ENCODE data around the gene SUCLG2. TPM values are rescaled to one million over a fixed set of nuclear protein-coding genes. Genes with fewer than 3 reads are reported as not detected.
A peak's percentile ranks its signal among the peaks of the same experiment; 100 is the strongest.

SUCLG2 gene
- total RNA-seq, 1 donor from 2014 or later = 20.8 TPM

DNA sequence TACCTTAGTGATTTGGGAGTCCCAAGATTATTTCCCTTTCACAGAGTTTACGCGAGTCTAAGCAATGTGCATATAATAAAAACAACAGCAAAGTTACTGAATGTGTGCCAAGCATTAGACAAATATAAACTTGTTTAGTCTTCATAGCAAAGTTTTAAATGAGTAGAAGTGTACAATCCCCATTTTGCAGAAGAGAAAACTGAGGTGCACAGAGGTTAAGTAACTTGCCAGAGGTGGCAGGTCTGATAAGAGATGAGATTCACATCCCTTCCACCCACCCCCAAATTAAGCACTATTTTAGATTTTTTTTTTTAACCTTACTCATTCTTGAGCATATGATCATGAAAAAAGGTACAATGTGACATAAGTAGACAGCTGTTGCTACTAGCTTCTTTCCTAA, 2.2 kb upstream of the SUCLG2 start:
- no peak for FAIRE-seq
- Histone ChIP-seq H3K9me3 (ENCODE audit: insufficient read depth, low read depth, low read length) (no peaks in the 10 kb centered on the region), H4K20me1 (ENCODE audit: insufficient read depth, low read length) (no peaks in the 10 kb centered on the region), H3K79me2 (ENCODE audit: insufficient read depth, low read length) (peaks cover 22% of the 10 kb centered on the region), H3K36me3 (ENCODE audit: insufficient read depth, low read length) (no peaks in the 10 kb centered on the region), H3K4me2 (ENCODE audit: low read length) (no peak overlapping the region), H3K27me3 (ENCODE audit: insufficient read depth, low read length) (no peaks in the 10 kb centered on the region), H3K4me1 (ENCODE audit: insufficient read depth, low read length) (peaks cover 10% of the 10 kb centered on the region), H3K27ac (ENCODE audit: low read depth, low read length) (no peak overlapping the region), H3K4me3 (ENCODE audit: insufficient read depth, low read depth, low read length) (no peak overlapping the region), H2AFZ (ENCODE audit: low read depth, low read length) (no peak overlapping the region), H3K9ac (ENCODE audit: low read length) (no peak overlapping the region)
- Mint-ChIP-seq H3K9me3 (ENCODE audit: unreplicated experiment) (peaks cover 3% of the 10 kb centered on the region), H3K4me3 (ENCODE audit: unreplicated experiment) (no peak overlapping the region), H3K27ac (ENCODE audit: unreplicated experiment) (no peak overlapping the region), H3K4me1 (ENCODE audit: low read depth, unreplicated experiment) (peaks cover 6% of the 10 kb centered on the region), H3K27me3 (ENCODE audit: low read depth, unreplicated experiment) (no peaks in the 10 kb centered on the region), H3K36me3 (ENCODE audit: low read depth, unreplicated experiment) (peaks cover 2% of the 10 kb centered on the region)
- TF ChIP-seq CTCF (IDR thresholded peaks at IDR 0.05; ENCODE audit: insufficient read depth, low read depth, low read length) (no peak), EZH2 (IDR thresholded peaks at IDR 0.05; ENCODE audit: insufficient read depth, low read length) (no peak)
- DNase-seq (ENCODE audit: low read depth) = no peak

DNA sequence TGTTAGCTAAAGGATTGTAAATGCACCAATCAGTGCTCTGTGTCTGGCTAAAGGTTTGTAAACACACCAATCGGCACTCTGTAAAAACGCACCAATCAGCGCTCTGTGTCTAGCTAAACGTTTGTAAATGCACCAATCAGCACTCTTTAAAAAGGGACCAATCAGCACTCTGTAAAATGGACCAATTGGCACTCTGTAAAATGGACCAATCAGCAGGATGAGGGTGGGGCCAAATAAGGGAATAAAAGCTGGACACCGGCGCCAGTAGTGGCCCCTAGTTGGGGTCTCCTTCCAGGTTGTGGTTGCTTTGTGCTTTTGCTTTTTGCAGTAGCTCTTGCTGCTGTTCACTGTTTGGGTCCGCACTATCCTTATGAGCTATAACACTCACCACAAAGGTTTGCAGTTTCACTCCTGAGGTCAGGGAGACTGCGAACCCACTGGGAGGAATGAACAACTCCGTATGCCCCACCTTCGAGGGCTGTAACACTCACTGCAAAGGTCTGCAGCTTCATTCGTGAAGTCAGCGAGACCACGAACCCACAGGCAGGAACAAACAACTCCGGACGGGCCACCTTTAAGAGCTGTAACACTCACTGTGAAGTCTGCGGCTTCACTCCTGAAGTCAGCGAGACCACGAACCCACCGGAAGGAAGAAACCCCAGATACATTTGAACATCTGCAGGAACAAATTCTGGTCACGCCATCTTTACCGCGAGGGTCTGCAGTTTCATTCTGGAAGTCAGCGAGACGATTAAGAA, 1.1 kb upstream of the SUCLG2 start:
- H3K79me2 ChIP-seq (ENCODE audit: insufficient read depth, low read length) = peaks cover 30% of the 10 kb centered on the region
- no peak for FAIRE-seq
- H3K4me2 ChIP-seq (ENCODE audit: low read length) = peak overlapping the region; percentile 86
- no peak overlapping the region for H3K9ac ChIP-seq (ENCODE audit: low read length)
- peaks cover 2% of the 10 kb centered on the region for H3K36me3 Mint-ChIP-seq (ENCODE audit: low read depth, unreplicated experiment)
- no peaks in the 10 kb centered on the region for H3K27me3 Mint-ChIP-seq (ENCODE audit: low read depth, unreplicated experiment)
- H3K4me3 Mint-ChIP-seq (ENCODE audit: unreplicated experiment) = peak overlapping the region; percentile 83
- peak overlapping the region; percentile 100 for H2AFZ ChIP-seq (ENCODE audit: low read depth, low read length)
- H3K4me1 Mint-ChIP-seq (ENCODE audit: low read depth, unreplicated experiment) = peaks cover 6% of the 10 kb centered on the region
- H3K36me3 ChIP-seq (ENCODE audit: insufficient read depth, low read length) = no peaks in the 10 kb centered on the region
- H4K20me1 ChIP-seq (ENCODE audit: insufficient read depth, low read length) = no peaks in the 10 kb centered on the region
- H3K9me3 Mint-ChIP-seq (ENCODE audit: unreplicated experiment) = peaks cover 3% of the 10 kb centered on the region
- no peak overlapping the region for H3K4me3 ChIP-seq (ENCODE audit: insufficient read depth, low read depth, low read length)
- no peak overlapping the region for H3K27ac Mint-ChIP-seq (ENCODE audit: unreplicated experiment)
- no peak overlapping the region for H3K27ac ChIP-seq (ENCODE audit: low read depth, low read length)
- TF ChIP-seq CTCF (IDR thresholded peaks at IDR 0.05; ENCODE audit: insufficient read depth, low read depth, low read length) = no peak
- no peak for TF ChIP-seq EZH2 (IDR thresholded peaks at IDR 0.05; ENCODE audit: insufficient read depth, low read length)
- no peaks in the 10 kb centered on the region for H3K9me3 ChIP-seq (ENCODE audit: insufficient read depth, low read depth, low read length)
- no peak for DNase-seq (ENCODE audit: low read depth)
- no peaks in the 10 kb centered on the region for H3K27me3 ChIP-seq (ENCODE audit: insufficient read depth, low read length)
- peaks cover 10% of the 10 kb centered on the region for H3K4me1 ChIP-seq (ENCODE audit: insufficient read depth, low read length)

DNA sequence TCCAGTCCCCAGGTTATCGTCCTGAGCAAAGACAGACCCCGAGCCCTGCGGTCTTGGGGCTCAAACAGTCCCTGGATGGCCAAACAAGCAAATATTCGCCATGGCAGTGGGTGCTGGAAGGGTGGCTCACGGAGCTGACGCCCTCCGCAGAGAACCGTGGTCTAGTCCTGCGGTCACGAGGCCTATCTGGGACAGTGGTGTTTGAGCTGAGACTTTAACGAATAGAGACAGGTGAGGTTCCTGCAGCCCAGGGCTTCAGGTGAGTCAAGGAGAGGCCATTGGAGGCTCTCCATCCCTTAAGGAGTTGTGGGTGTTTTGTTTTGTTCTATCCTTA, 399 bp upstream of the SUCLG2 start:
- peak overlapping the region; percentile 82 for H3K27ac Mint-ChIP-seq (ENCODE audit: unreplicated experiment)
- H3K9ac ChIP-seq (ENCODE audit: low read length) = peak overlapping the region; percentile 93

More for the DNA sequence above, 399 bp upstream of the SUCLG2 start:
- Mint-ChIP-seq H3K36me3 (ENCODE audit: low read depth, unreplicated experiment) (peaks cover 2% of the 10 kb centered on the region), H3K4me1 (ENCODE audit: low read depth, unreplicated experiment) (peaks cover 6% of the 10 kb centered on the region), H3K9me3 (ENCODE audit: unreplicated experiment) (peaks cover 3% of the 10 kb centered on the region), H3K4me3 (ENCODE audit: unreplicated experiment) (peak overlapping the region; percentile 83), H3K27me3 (ENCODE audit: low read depth, unreplicated experiment) (no peaks in the 10 kb centered on the region)
- Histone ChIP-seq H3K4me2 (ENCODE audit: low read length) (peak overlapping the region; percentile 86), H3K4me1 (ENCODE audit: insufficient read depth, low read length) (peaks cover 10% of the 10 kb centered on the region), H3K27ac (ENCODE audit: low read depth, low read length) (peak overlapping the region; percentile 90), H3K79me2 (ENCODE audit: insufficient read depth, low read length) (peaks cover 37% of the 10 kb centered on the region), H3K9me3 (ENCODE audit: insufficient read depth, low read depth, low read length) (no peaks in the 10 kb centered on the region), H3K27me3 (ENCODE audit: insufficient read depth, low read length) (no peaks in the 10 kb centered on the region), H3K36me3 (ENCODE audit: insufficient read depth, low read length) (no peaks in the 10 kb centered on the region), H4K20me1 (ENCODE audit: insufficient read depth, low read length) (no peaks in the 10 kb centered on the region), H2AFZ (ENCODE audit: low read depth, low read length) (peak overlapping the region; percentile 100), H3K4me3 (ENCODE audit: insufficient read depth, low read depth, low read length) (peak overlapping the region; percentile 80)
- FAIRE-seq = no peak
- no peak for TF ChIP-seq CTCF (IDR thresholded peaks at IDR 0.05; ENCODE audit: insufficient read depth, low read depth, low read length)
- TF ChIP-seq EZH2 (IDR thresholded peaks at IDR 0.05; ENCODE audit: insufficient read depth, low read length) = no peak
- DNase-seq (ENCODE audit: low read depth) = no peak
